IPS DF 4.7 (cell line): ENCODE measurements around the gene POSTN.

ENCODE experiments used
- DNase-seq: peaks from one replicate; pipeline ENCODE4 v3.0.0-alpha.2; 2013; ENCODE audit warnings: low spot score; ENCODE audit errors: extremely low read depth

The POSTN gene

GRCh38 chr13:37598597-37598996 lies at the start of gene POSTN:
POSTN (minus strand) TSS chr13:37598768; CDS start chr13:37598726, 42 bp downstream.
- no peak for DNase-seq

- DNase-seq: no peak
Measured at GRCh38 chr13:37647031-37647650, 48.6 kb upstream of the POSTN start.

GRCh38 chr13:37646531-37646930 lies 48.0 kb upstream of the POSTN start:
- no peak for DNase-seq

DNA sequence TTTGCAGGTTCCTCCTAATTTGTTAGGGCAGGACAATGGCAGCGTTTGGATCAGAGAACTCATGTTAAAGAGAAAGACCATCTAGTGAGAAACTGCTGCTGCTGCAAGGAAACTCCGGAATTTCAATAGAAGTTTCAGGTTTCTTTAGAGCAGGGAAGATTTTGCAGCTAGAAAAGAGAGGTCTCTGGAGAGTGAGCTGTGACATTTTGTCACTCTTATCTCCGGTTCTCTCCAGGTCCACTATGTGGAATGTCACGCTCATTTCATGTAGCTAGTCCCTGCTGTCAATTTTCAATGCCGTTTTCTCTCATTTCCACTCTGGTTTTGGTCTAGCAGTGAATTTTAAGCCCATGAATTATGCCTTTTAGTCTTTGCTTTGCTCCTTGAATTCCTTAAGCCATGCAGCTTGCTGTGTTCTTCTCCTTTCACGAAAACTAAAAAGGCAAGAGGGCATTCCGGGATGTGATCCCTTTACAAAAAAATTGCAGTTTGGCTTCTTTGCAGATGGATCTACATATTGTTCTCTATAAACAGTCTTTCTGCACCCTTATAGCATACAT lies 46.7 kb upstream of the POSTN start:
- no peak for DNase-seq

GRCh38 chr13:37641391-37641790 lies 42.8 kb upstream of the POSTN start:
- no peak for DNase-seq

DNA sequence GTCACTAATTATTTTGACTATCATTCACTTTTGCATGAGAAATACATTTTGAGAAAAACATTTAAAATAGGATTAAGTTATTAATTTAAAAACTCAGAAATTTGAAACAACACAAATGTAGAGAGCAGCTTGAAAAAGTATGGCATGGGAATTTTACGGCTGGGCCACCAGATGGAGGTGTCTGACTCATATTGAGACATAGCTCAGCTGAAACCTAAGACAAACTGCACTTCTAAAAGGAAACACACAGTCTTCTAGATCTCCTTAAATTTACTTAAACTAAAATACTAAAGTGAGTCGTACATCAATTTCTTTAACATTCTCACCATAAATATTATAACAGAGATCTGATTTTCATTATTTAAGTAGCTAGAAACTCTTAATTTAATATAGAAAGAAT lies 41.9 kb upstream of the POSTN start:
- no peak for DNase-seq

GRCh38 chr13:37636701-37637100 lies 38.1 kb upstream of the POSTN start:
- no peak for DNase-seq

- no peak for DNase-seq
Measured at GRCh38 chr13:37632294-37632693, 33.7 kb upstream of the POSTN start.

GRCh38 chr13:37627428-37627827 lies 28.9 kb upstream of the POSTN start:
- DNase-seq: no peak

DNA sequence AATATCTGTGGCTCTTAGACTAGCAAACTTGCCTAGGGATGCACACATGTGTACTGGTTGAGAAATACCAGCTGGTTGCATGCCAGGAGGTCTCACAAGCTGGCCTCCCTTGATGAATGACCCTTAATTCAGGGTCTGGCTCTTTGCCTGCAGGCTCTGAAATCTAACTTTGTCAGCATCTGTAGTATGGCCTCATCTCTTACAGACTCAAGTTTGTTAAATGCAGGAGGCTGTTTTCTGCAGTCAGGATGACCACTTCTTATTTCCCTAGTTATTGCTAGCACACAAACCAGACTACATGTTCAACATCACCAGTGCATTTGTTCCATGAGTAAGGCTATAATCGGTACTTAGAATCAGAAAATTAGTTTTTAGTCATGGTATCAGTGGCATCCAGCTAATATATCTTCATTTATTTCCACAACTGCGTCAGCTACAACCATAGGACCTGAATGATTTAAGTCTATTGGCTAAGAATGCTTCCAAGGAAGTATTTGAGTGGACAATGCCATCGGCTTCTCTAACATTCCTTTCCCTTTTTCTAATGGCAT lies 23.3 kb upstream of the POSTN start:
- DNase-seq: no peak

DNA sequence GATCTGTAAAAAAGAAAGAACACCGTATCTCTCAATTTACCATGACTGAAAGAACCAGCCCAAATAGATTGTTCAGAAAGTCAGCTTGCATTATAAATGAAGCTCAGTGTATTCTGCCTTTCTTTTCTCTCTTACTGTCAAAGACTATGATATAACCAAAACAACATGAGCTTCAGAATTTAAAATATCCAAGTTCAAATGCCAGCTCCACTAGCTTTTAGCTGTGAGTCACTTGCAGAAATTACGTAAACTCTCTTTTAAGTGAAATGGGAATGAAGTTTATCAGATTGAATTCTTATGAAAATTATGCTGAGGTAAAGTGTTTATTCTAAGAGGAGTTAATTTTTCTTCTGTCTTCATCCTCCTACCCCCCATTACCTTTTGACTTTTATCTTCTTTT lies 20.0 kb upstream of the POSTN start:
- DNase-seq: no peak

GRCh38 chr13:37617173-37617572 lies 18.6 kb upstream of the POSTN start:
- no peak for DNase-seq

DNA sequence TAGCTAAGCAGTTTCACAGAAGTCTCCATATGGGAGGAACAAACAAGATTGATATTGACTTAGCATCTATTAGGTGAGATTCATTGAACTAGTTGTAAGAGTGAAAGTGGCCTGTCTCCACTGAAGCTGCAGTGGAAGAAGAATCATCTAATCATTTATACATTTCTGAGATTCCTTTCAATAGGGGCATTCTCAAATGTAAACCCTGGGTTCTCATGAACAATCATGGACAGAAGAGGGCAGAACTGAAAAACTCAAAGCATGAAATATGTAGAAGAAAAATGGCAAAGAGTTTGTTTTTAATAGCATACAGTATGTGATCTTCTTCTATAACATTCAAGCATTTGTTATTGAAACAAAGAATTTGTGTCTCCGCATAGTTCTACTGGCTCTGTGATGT lies 17.6 kb upstream of the POSTN start:
- no peak for DNase-seq

- DNase-seq: no peak
Measured at GRCh38 chr13:37615276-37615675, 16.7 kb upstream of the POSTN start.

DNA sequence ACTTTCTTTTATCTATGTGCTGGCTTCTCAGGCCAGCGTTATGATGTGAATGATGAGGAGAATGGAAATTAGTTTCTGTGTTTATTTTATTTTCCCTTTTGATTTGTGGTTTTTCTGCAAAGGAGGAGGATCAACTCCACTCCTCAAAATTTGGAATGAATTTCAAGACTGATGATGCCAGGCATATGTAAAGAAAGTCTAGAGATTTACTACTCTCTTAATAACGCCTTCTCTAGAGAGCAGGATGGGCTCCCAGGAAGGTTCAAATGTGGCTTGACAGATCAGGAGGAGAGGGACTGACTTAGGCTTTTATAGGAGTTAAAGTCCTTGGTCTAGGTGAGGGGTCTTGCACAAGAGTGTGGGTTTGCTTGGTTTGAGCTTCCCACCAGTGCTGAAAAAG lies 15.1 kb upstream of the POSTN start:
- DNase-seq: no peak

DNA sequence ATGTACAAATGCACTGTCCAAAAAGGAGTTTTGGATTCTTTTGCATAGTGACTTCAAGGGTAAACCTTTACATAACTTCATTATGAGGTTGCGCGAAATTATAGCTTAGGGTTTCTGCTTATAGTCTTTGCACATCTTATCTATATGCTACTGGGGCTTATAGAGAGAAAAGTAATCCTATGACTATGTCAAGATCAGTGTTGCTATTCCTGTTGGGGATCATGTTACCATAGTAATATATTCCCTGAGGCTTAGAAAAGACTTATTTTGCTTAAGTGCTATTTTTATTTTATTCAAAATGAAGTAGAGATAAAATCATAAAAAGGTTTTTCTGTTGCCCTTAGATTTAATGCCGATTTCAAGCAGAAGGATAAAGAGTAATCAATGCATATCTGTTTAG lies 14.7 kb upstream of the POSTN start:
- DNase-seq: no peak

- no peak for DNase-seq
Measured at GRCh38 chr13:37608750-37609339, 10.3 kb upstream of the POSTN start.

DNA sequence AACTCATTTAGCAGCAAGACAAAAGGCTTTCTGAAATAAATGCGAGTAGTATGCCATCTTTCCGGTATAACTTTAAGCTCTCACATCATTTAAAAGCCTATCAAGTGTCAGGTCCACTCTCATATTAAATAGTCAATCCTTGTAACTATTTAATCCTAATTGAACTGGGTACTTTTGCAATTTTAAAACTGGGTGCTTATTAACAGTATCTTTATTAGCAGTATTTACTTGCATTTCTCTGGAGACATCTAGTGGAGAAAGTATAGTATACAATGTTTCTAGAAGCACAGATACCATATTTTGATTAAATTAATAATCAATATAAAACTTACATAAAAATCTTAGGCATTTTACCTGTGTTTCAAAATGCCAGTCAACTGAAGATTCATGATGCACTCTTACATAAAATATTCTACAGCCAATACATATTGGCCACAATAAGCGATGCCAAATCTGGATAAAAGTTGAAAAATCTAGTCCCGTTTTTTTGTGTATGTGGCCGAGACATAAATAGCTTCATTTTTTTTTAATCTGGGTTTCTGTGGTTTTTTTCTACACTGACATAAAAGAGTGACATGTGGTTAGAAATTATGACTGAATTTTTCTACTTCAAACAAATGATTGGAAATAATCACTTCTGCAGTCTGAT lies 4.3 kb upstream of the POSTN start:
- no peak for DNase-seq

DNA sequence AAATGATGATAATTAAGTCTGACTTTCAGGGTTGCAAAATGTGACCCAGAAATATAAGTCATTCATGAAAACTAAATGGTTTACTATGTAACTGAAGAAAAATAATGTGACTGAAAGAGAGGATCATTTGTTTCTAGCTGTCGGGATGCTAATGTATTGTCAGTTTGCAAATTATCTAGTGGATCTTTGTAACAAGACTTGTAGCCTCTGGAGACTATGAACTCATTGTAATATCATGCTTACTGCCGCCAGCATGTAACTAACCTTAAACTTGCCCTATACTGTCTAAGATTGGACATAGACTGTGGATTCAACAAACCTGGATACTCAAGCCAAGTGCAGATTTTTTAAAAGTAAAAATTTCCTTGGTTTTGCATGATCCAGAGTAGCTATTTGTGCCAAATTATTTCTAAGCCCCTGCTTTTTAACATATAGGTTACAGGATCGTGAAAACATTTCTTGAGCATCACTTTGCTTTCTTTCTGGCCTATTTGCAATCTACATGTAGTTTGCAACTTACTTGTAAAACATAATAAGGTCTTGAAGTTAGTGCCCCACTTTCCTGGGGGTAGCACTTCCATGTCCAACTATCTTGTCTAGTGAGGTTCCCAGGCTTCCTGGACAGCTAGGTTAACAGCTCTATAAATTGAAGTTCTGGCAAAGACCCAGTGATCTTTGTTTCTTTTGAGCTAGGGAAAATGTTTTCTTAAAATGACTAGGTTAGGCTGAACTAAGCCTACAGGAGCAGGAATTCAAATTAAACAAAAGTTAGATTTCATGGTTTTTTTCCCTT lies 3.3 kb upstream of the POSTN start:
- no peak for DNase-seq

GRCh38 chr13:37599519-37599918 lies 951 bp upstream of the POSTN start:
- DNase-seq: no peak

DNA sequence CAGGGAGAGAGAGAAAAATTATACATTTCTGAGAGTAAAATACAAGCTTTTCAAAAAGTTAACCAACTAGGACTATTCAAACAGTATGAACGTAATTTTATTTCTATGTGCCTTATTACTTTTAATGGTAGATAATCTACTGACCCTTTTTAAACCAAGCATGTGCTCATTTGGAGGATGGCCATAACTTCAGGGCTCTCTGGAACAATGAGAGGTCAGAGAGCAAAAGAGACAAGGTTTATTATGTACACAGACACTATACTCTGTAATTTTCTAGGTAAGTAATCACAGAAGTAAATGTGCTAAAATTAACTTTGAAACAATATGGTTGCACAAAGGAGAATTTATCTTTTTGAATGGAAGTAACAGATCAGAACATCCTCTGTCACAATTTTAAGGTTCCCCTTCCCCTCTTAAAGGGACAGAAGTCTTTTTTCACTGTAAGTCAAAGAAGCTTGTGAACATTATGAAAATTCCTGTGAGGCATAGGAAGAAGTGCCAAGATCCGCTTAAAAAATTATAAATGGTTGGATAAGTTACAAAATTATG lies 1.0 kb downstream of the POSTN start:
- DNase-seq: no peak
